ENCODE results near the gene GGA1.
"Not testable (repeated sequence)": the region's sequence is repeated elsewhere in the genome, so short reads cannot be mapped to it uniquely, and the experiment has no call there.

The GGA1 gene

GRCh38 chr22:37591081-37591480, 17.6 kb upstream of the GGA1 start:
- not testable (repeated sequence) for H3K9ac ChIP-seq (ENCODE audit: low read depth, low read length)

GRCh38 chr22:37591823-37592404, 16.7 kb upstream of the GGA1 start:
- H3K36me3 ChIP-seq (ENCODE audit: insufficient read depth, low read length), result no peaks in the 10 kb centered on the region
- H3K9ac ChIP-seq (ENCODE audit: low read depth, low read length), result peak overlapping the region; percentile 3; the same call in 1 of the 2 replicates
- H3K9me3 ChIP-seq (ENCODE audit: control insufficient read depth, insufficient read depth, low read length), result no peaks in the 10 kb centered on the region
- H3K4me1 ChIP-seq (ENCODE audit: insufficient read depth, low read length), result no peaks in the 10 kb centered on the region

More at GRCh38 chr22:37591081-37591480, 17.6 kb upstream of the GGA1 start:
- not testable (repeated sequence) for H3K36me3 ChIP-seq (ENCODE audit: insufficient read depth, low read length); H3K4me1 ChIP-seq (ENCODE audit: insufficient read depth, low read length); H3K9me3 ChIP-seq (ENCODE audit: control insufficient read depth, insufficient read depth, low read length)

GRCh38 chr22:37594237-37594636, 14.4 kb upstream of the GGA1 start:
- H3K9ac ChIP-seq (ENCODE audit: low read depth, low read length), result no peak overlapping the region
- H3K4me1 ChIP-seq (ENCODE audit: insufficient read depth, low read length), result no peaks in the 10 kb centered on the region
- no peaks in the 10 kb centered on the region for H3K9me3 ChIP-seq (ENCODE audit: control insufficient read depth, insufficient read depth, low read length)
- no peaks in the 10 kb centered on the region for H3K36me3 ChIP-seq (ENCODE audit: insufficient read depth, low read length)

- H3K4me1 ChIP-seq (ENCODE audit: insufficient read depth, low read length), result peaks cover 3% of the 10 kb centered on the region; the same call in 1 of the 2 replicates
- H3K9ac ChIP-seq (ENCODE audit: low read depth, low read length), result no peak overlapping the region
- no peaks in the 10 kb centered on the region for H3K9me3 ChIP-seq (ENCODE audit: control insufficient read depth, insufficient read depth, low read length)
- no peaks in the 10 kb centered on the region for H3K36me3 ChIP-seq (ENCODE audit: insufficient read depth, low read length)
Observed at GRCh38 chr22:37599153-37599552, 9.5 kb upstream of the GGA1 start.

- Histone ChIP-seq H3K9me3 (ENCODE audit: control insufficient read depth, insufficient read depth, low read length) (no peaks in the 10 kb centered on the region), H3K36me3 (ENCODE audit: insufficient read depth, low read length) (no peaks in the 10 kb centered on the region), H3K9ac (ENCODE audit: low read depth, low read length) (peak overlapping the region; percentile 34; the same call in 1 of the 2 replicates), H3K4me1 (ENCODE audit: insufficient read depth, low read length) (peaks cover 3% of the 10 kb centered on the region; the same call in 1 of the 2 replicates)
Observed at GRCh38 chr22:37601203-37601539, 7.5 kb upstream of the GGA1 start.

GRCh38 chr22:37601540-37602442, 6.8 kb upstream of the GGA1 start:
- no peaks in the 10 kb centered on the region for H3K9me3 ChIP-seq (ENCODE audit: control insufficient read depth, insufficient read depth, low read length)
- peak overlapping the region; percentile 43; the same call in 1 of the 2 replicates for H3K9ac ChIP-seq (ENCODE audit: low read depth, low read length)
- H3K4me1 ChIP-seq (ENCODE audit: insufficient read depth, low read length), result peaks cover 3% of the 10 kb centered on the region; the same call in 1 of the 2 replicates
- H3K36me3 ChIP-seq (ENCODE audit: insufficient read depth, low read length), result no peaks in the 10 kb centered on the region

GRCh38 chr22:37602546-37603277, 5.9 kb upstream of the GGA1 start:
- H3K9ac ChIP-seq (ENCODE audit: low read depth, low read length); H3K36me3 ChIP-seq (ENCODE audit: insufficient read depth, low read length); H3K4me1 ChIP-seq (ENCODE audit: insufficient read depth, low read length); H3K9me3 ChIP-seq (ENCODE audit: control insufficient read depth, insufficient read depth, low read length): not testable (repeated sequence)

GRCh38 chr22:37604074-37604473, 4.6 kb upstream of the GGA1 start:
- Histone ChIP-seq H3K9ac (ENCODE audit: low read depth, low read length) (no peak overlapping the region), H3K9me3 (ENCODE audit: control insufficient read depth, insufficient read depth, low read length) (no peaks in the 10 kb centered on the region), H3K4me1 (ENCODE audit: insufficient read depth, low read length) (peaks cover 3% of the 10 kb centered on the region; the same call in 1 of the 2 replicates)

GRCh38 chr22:37604875-37605274, 3.8 kb upstream of the GGA1 start:
- peaks cover 3% of the 10 kb centered on the region; the same call in 1 of the 2 replicates for H3K4me1 ChIP-seq (ENCODE audit: insufficient read depth, low read length)
- H3K9ac ChIP-seq (ENCODE audit: low read depth, low read length), result no peak overlapping the region
- H3K9me3 ChIP-seq (ENCODE audit: control insufficient read depth, insufficient read depth, low read length), result no peaks in the 10 kb centered on the region
- H3K36me3 ChIP-seq (ENCODE audit: insufficient read depth, low read length), result no peaks in the 10 kb centered on the region

More at GRCh38 chr22:37604074-37604473, 4.6 kb upstream of the GGA1 start:
- H3K36me3 ChIP-seq (ENCODE audit: insufficient read depth, low read length), result no peaks in the 10 kb centered on the region

- Histone ChIP-seq H3K9ac (ENCODE audit: low read depth, low read length) (peak overlapping the region; percentile 86), H3K4me1 (ENCODE audit: insufficient read depth, low read length) (0 out of 2 replicates have a peak, but pooled peaks cover 3% of the 10 kb centered on the region), H3K36me3 (ENCODE audit: insufficient read depth, low read length) (no peaks in the 10 kb centered on the region), H3K9me3 (ENCODE audit: control insufficient read depth, insufficient read depth, low read length) (no peaks in the 10 kb centered on the region)
Observed at GRCh38 chr22:37607010-37607934, 1.4 kb upstream of the GGA1 start.

- peak overlapping the region; percentile 86 for H3K9ac ChIP-seq (ENCODE audit: low read depth, low read length)
- 0 out of 2 replicates have a peak, but pooled peaks cover 3% of the 10 kb centered on the region for H3K4me1 ChIP-seq (ENCODE audit: insufficient read depth, low read length)
- H3K9me3 ChIP-seq (ENCODE audit: control insufficient read depth, insufficient read depth, low read length), result no peaks in the 10 kb centered on the region
- H3K36me3 ChIP-seq (ENCODE audit: insufficient read depth, low read length), result no peaks in the 10 kb centered on the region
Observed at GRCh38 chr22:37607935-37608476, 628 bp upstream of the GGA1 start.

- Histone ChIP-seq H3K4me1 (ENCODE audit: insufficient read depth, low read length) (0 out of 2 replicates have a peak, but pooled peaks cover 3% of the 10 kb centered on the region), H3K9me3 (ENCODE audit: control insufficient read depth, insufficient read depth, low read length) (no peaks in the 10 kb centered on the region), H3K9ac (ENCODE audit: low read depth, low read length) (peak overlapping the region; percentile 64), H3K36me3 (ENCODE audit: insufficient read depth, low read length) (no peaks in the 10 kb centered on the region)
Observed at GRCh38 chr22:37609240-37610152, 862 bp downstream of the GGA1 start.

GRCh38 chr22:37610153-37610475, 1.5 kb downstream of the GGA1 start:
- H3K9ac ChIP-seq (ENCODE audit: low read depth, low read length), result peak overlapping the region; percentile 64; the same call in 1 of the 2 replicates
- H3K36me3 ChIP-seq (ENCODE audit: insufficient read depth, low read length); H3K4me1 ChIP-seq (ENCODE audit: insufficient read depth, low read length); H3K9me3 ChIP-seq (ENCODE audit: control insufficient read depth, insufficient read depth, low read length): not testable (repeated sequence)
